ENCODE results near the gene HTRA2. TPM values are rescaled to one million over a fixed set of nuclear protein-coding genes. Genes with fewer than 3 reads are reported as not detected.

Gene HTRA2
- total and polyA plus RNA-seq, 9 of the 15 experiments (the other 6 are each of a cell fraction or from before 2014, with no cell fraction given): 54.2 to 71.2 (median 65.8) TPM

DNA sequence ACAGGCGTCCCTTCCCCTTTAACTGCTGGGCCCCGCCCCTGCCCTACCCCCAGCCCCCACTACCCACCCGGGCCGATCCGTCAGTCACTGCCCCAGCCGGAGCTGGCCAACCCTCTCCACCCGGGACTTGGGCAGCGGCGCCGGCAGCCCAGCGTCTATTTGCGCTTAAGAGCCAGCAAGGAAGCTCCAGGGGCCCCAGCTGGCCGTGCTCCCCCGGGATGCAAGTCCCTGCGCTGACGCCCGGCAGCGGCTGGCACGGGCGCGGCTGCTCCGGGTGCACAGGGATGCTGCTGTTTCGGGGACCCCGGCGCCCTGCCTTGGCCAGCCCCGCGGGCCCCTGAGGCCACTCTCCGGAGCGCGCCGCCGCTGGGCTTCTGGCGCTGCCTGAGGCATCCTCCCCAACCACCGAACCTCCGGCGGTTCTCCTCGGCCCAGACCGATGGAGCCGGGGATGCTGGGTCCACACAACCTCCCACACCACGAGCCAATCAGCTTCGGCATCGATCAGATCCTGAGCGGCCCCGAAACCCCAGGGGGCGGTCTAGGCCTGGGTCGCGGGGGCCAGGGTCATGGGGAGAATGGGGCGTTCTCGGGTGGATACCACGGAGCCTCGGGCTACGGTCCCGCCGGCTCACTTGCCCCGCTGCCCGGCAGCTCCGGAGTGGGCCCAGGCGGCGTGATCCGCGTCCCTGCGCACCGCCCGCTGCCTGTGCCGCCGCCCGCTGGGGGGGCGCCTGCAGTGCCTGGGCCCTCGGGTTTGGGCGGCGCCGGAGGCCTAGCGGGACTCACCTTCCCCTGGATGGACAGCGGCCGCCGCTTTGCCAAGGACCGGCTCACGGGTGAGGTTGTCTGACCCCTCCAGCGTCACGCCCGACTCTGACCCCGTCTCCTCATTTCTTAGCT lies 15.1 kb upstream of the HTRA2 start, which contains the start of gene TLX2:
TLX2 (plus strand) TSS at position 83 of the 903 bp plus-strand sequence; CDS start at position 440, 357 bp downstream.
- Histone ChIP-seq H2AFZ (ENCODE audit: low read depth, low read length) (no peak within 1 kb of the TSS), H3K27ac (ENCODE audit: extremely low read depth, low read depth, low read length) (no peak within 1 kb of the TSS), H3K9ac (ENCODE audit: insufficient read depth in 1 of 2, low read depth in 2 of 2, low read length in 2 of 2) (no peak within 1 kb of the TSS), H3K9me3 (replicated peaks; ENCODE audit: control insufficient read depth, insufficient read depth, low read depth, low read length) (no peaks in the 10 kb centered on the region), H3K4me3 (no peak within 1 kb of the TSS), H3K79me2 (ENCODE audit: control insufficient read depth, insufficient read depth, low read length) (no peaks in the 10 kb centered on the region), H3K9me1 (ENCODE audit: control insufficient read depth, insufficient read depth, low read length) (no peaks in the 10 kb centered on the region), H3K4me1 (replicated peaks in 1 of 2; ENCODE audit: control insufficient read depth in 2 of 2, insufficient read depth in 2 of 2, low read length in 2 of 2) (peaks cover 4 to 26% of the 10 kb centered on the region in 2 experiments; a peak in 4 of 5 replicates), H3K27me3 (ENCODE audit: control insufficient read depth in 2 of 2, insufficient read depth in 2 of 2, low read length in 2 of 2) (no peaks in the 10 kb centered on the region), H3K4me2 (ENCODE audit: insufficient read depth, low read length) (no peak within 1 kb of the TSS), H3K36me3 (ENCODE audit: control insufficient read depth, insufficient read depth, low read length) (no peaks in the 10 kb centered on the region), H4K20me1 (replicated peaks; ENCODE audit: control insufficient read depth, insufficient read depth, low read length) (no peaks in the 10 kb centered on the region)
- ATAC-seq (no peak), DNase-seq (ENCODE audit: extremely low read depth in 1 of 4, low spot score in 3 of 4) (no peak), FAIRE-seq (no peak)
- ChIA-PET CTCF (ENCODE audit: low intra/inter-chr PET ratio) (no interaction called here), POLR2A (interaction anchor here (0.5 kb wide), 1 partner anchor 49 kb away, joined by 3 read pairs; no protein-coding TSS in a partner anchor)
- WGBS (ENCODE audit: insufficient coverage, low coverage, missing lambda C conversion rate): 88% methylated on average over 44 of the region's 82 CpGs
- BruUV-seq (replicated peaks): no TSS peak
- in situ Hi-C loops (cut with MboI): no loop called here
- intact Hi-C loops (cut with micrococcal nuclease): no loop called here
- TF ChIP-seq NR2C1 (IDR thresholded peaks at IDR 0.05): no peak
- no peak for TF ChIP-seq NR2C1 (tag; IDR thresholded peaks at IDR 0.05)
- TF ChIP-seq, protein P1, sequence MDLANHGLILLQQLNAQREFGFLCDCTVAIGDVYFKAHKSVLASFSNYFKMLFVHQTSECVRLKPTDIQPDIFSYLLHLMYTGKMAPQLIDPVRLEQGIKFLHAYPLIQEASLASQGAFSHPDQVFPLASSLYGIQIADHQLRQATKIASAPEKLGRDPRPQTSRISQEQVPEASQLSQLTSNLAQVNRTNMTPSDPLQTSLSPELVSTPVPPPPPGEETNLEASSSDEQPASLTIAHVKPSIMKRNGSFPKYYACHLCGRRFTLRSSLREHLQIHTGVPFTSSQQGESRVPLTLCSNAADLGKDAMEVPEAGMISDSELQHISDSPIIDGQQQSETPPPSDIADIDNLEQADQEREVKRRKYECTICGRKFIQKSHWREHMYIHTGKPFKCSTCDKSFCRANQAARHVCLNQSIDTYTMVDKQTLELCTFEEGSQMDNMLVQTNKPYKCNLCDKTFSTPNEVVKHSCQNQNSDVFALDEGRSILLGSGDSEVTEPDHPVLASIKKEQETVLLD (IDR thresholded peaks at IDR 0.05): no peak
- no peak for TF ChIP-seq NFIC (IDR thresholded peaks at IDR 0.05)
- no peak for TF ChIP-seq ZFX (CRISPR knock-in tag; IDR thresholded peaks at IDR 0.05)
- TF ChIP-seq SMAD4 (CRISPR knock-in tag; conservative IDR thresholded peaks at IDR 0.05): no peak
- TF ChIP-seq KLF10 (CRISPR knock-in tag; IDR thresholded peaks at IDR 0.05): no peak
- TF ChIP-seq TCF7 (IDR thresholded peaks at IDR 0.05; ENCODE audit: borderline replicate concordance): no peak
- TF ChIP-seq FUS (optimal IDR thresholded peaks at IDR 0.05; ENCODE audit: low read depth, low read length): no peak
- TF ChIP-seq POLR2A (conservative IDR thresholded peaks at IDR 0.05): no peak
- TF ChIP-seq, protein P2, sequence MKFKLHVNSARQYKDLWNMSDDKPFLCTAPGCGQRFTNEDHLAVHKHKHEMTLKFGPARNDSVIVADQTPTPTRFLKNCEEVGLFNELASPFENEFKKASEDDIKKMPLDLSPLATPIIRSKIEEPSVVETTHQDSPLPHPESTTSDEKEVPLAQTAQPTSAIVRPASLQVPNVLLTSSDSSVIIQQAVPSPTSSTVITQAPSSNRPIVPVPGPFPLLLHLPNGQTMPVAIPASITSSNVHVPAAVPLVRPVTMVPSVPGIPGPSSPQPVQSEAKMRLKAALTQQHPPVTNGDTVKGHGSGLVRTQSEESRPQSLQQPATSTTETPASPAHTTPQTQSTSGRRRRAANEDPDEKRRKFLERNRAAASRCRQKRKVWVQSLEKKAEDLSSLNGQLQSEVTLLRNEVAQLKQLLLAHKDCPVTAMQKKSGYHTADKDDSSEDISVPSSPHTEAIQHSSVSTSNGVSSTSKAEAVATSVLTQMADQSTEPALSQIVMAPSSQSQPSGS (CRISPR knock-in tag; IDR thresholded peaks at IDR 0.05): no peak
- no peak for TF ChIP-seq TAF15 (IDR thresholded peaks at IDR 0.05; ENCODE audit: low read depth, low read length)
- no peak for TF ChIP-seq NFE2L1 (tag; IDR thresholded peaks at IDR 0.05; ENCODE audit: borderline replicate concordance, low read depth)
- TF ChIP-seq, protein P3, sequence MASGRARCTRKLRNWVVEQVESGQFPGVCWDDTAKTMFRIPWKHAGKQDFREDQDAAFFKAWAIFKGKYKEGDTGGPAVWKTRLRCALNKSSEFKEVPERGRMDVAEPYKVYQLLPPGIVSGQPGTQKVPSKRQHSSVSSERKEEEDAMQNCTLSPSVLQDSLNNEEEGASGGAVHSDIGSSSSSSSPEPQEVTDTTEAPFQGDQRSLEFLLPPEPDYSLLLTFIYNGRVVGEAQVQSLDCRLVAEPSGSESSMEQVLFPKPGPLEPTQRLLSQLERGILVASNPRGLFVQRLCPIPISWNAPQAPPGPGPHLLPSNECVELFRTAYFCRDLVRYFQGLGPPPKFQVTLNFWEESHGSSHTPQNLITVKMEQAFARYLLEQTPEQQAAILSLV (tag; IDR thresholded peaks at IDR 0.05): no peak
- TF ChIP-seq, protein P4, sequence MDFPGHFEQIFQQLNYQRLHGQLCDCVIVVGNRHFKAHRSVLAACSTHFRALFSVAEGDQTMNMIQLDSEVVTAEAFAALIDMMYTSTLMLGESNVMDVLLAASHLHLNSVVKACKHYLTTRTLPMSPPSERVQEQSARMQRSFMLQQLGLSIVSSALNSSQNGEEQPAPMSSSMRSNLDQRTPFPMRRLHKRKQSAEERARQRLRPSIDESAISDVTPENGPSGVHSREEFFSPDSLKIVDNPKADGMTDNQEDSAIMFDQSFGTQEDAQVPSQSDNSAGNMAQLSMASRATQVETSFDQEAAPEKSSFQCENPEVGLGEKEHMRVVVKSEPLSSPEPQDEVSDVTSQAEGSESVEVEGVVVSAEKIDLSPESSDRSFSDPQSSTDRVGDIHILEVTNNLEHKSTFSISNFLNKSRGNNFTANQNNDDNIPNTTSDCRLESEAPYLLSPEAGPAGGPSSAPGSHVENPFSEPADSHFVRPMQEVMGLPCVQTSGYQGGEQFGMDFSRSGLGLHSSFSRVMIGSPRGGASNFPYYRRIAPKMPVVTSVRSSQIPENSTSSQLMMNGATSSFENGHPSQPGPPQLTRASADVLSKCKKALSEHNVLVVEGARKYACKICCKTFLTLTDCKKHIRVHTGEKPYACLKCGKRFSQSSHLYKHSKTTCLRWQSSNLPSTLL (IDR thresholded peaks at IDR 0.05): no peak
- TF ChIP-seq HDGF (IDR thresholded peaks at IDR 0.05): no peak
- TF ChIP-seq TBL1XR1 (IDR thresholded peaks at IDR 0.05; ENCODE audit: low read length in 2 of 2): no peak

Data from K562 (cell line).